CD4-positive, alpha-beta memory T cell (primary cell): ENCODE results near the gene PLCL1. TPM values are rescaled to one million over a fixed set of nuclear protein-coding genes. Genes with fewer than 3 reads are reported as not detected.

Experiments used
- CTCF ChIA-PET: fragments of 350-600 bp; sonication (Branson Sonifier 250); formaldehyde crosslinking; loops from one replicate; lab custom pipeline; 2021; ENCODE audit warnings: inconsistent platforms; ENCODE audit not compliant: partially characterized antibody; lab: Charles Lee
- POLR2A ChIA-PET: fragments of 350-600 bp; sonication (Branson Sonifier 250); formaldehyde crosslinking; loops from one replicate; lab custom pipeline; 2021; ENCODE audit not compliant: partially characterized antibody; lab: Charles Lee
- DNase-seq, 5 donors: peaks; one replicate each; pipeline versions ENCODE4 v3.0.0 to v3.0.0-alpha.2; 2020 to 2022; ENCODE audit warnings: mixed read lengths in 1 of 5
- H3K27ac ChIP-seq: one replicate; pipeline ENCODE4 v1.7.0; 2013; ENCODE audit warnings: low read depth, low read length
- H3K27me3 ChIP-seq: 2 replicates; pipeline ENCODE4 v1.7.0; 2013; ENCODE audit warnings: mild to moderate bottlenecking, low read length, moderate library complexity; ENCODE audit not compliant: insufficient read depth
- H3K36me3 ChIP-seq: 2 replicates; pipeline ENCODE4 v1.7.0; 2013; ENCODE audit warnings: mild to moderate bottlenecking, low read length, moderate library complexity; ENCODE audit not compliant: insufficient read depth
- H3K4me1 ChIP-seq: 2 replicates; pipeline ENCODE4 v1.7.0; 2013; ENCODE audit warnings: mild to moderate bottlenecking, low read length, moderate library complexity; ENCODE audit not compliant: insufficient read depth
- H3K4me3 ChIP-seq, 2 donors: one replicate each; pipeline ENCODE4 v1.7.0; 2013; ENCODE audit warnings: low read length in 2 of 2, mild to moderate bottlenecking in 1 of 2
- H3K9me3 ChIP-seq, 2 donors: one replicate each; pipeline ENCODE4 v1.7.0; 2013; ENCODE audit warnings: low read length in 2 of 2, control low read depth in 1 of 2; ENCODE audit not compliant: control insufficient read depth in 1 of 2
- H3K27ac Mint-ChIP-seq, 7 donors: one replicate each; pipeline ENCODE4 v1.8.0; 2020 to 2021; ENCODE audit warnings: mixed read lengths in 7 of 7, mild to moderate bottlenecking in 6 of 7, inconsistent platforms in 3 of 7, moderate library complexity in 3 of 7
- H3K27me3 Mint-ChIP-seq, 2 donors: one replicate each; pipeline ENCODE4 v1.8.0; 2020 to 2021; ENCODE audit warnings: mixed read lengths in 2 of 2
- H3K36me3 Mint-ChIP-seq, 2 donors: one replicate each; pipeline ENCODE4 v1.8.0; 2020 to 2021; ENCODE audit warnings: mixed read lengths in 2 of 2, inconsistent platforms in 1 of 2, mild to moderate bottlenecking in 1 of 2
- H3K4me1 Mint-ChIP-seq, 4 donors: one replicate each; pipeline ENCODE4 v1.8.0; 2020 to 2021; ENCODE audit warnings: mixed read lengths in 4 of 4, mild to moderate bottlenecking in 1 of 4
- H3K4me3 Mint-ChIP-seq, 8 donors: one replicate each; pipeline ENCODE4 v1.8.0; 2020 to 2021; ENCODE audit warnings: mixed read lengths in 8 of 8, mild to moderate bottlenecking in 7 of 8, moderate library complexity in 6 of 8, inconsistent platforms in 3 of 8
- H3K9me3 Mint-ChIP-seq, 8 donors: one replicate each; pipeline ENCODE4 v1.8.0; 2020 to 2021; ENCODE audit warnings: mixed read lengths in 8 of 8, mild to moderate bottlenecking in 5 of 8, inconsistent platforms in 3 of 8, moderate library complexity in 1 of 8
- intact Hi-C: fragments of 100-400 bp; cut with micrococcal nuclease; formaldehyde crosslinking; loops from one replicate; pipeline ENCODE4 v1.15.1; 2023
- polyA plus RNA-seq, 2 donors: library from polyadenylated mRNA; unstranded; fragments of 300-500 nt; fragmentation: Illumina TruSeq; gene quantifications; one replicate each; pipeline ENCODE4 v1.2.3, GENCODE V29; 2021
- total RNA-seq, 2 experiments: library from RNA; stranded (reverse); gene quantifications; one replicate each; pipeline ENCODE4 v1.2.3, GENCODE V29; 2021

PLCL1 gene
- total and polyA plus RNA-seq, 4 experiments from 2014 or later: 5.5 to 17.6 (median 12.4) TPM

- no peaks in the 10 kb centered on the region for H3K9me3 Mint-ChIP-seq
- no peak overlapping the region for H3K27ac ChIP-seq
- peaks cover 10% of the 10 kb centered on the region for H3K4me1 ChIP-seq
- no peak overlapping the region for H3K4me3 ChIP-seq
- no peak overlapping the region for H3K27ac Mint-ChIP-seq
- no peaks in the 10 kb centered on the region for H3K36me3 Mint-ChIP-seq
- no peaks in the 10 kb centered on the region for H3K27me3 ChIP-seq
- intact Hi-C loops: no loop called here
- peaks cover 1 to 9% of the 10 kb centered on the region in 2 donors for H3K27me3 Mint-ChIP-seq
- POLR2A ChIA-PET: interaction anchor here (0.6 kb wide), 1 partner anchor 283 kb away, joined by 3 read pairs; the partner anchor contains the start of gene MOB4
- no peak overlapping the region for H3K4me3 Mint-ChIP-seq
- no peaks in the 10 kb centered on the region for H3K9me3 ChIP-seq
- H3K4me1 Mint-ChIP-seq: peaks cover 5 to 11% (median 9%) of the 10 kb centered on the region in 4 donors
- no peaks in the 10 kb centered on the region for H3K36me3 ChIP-seq
- no peak for DNase-seq
- CTCF ChIA-PET: interaction anchor here (0.7 to 4.3 kb wide), 3 partner anchors 328 to 498 kb away, joined by 3 to 30 read pairs (median 29); no protein-coding TSS in a partner anchor
These were observed 5.3 kb upstream of the PLCL1 start for GRCh38 chr2:197799068-197799467.

- Mint-ChIP-seq H3K27ac (no peak overlapping the region), H3K4me3 (no peak overlapping the region), H3K4me1 (peaks cover 8 to 14% (median 13%) of the 10 kb centered on the region in 4 donors), H3K9me3 (no peaks in the 10 kb centered on the region), H3K36me3 (peaks cover 0 to 2% of the 10 kb centered on the region in 2 donors), H3K27me3 (peaks cover 1 to 5% of the 10 kb centered on the region in 2 donors)
- POLR2A ChIA-PET: no interaction called here
- Histone ChIP-seq H3K27ac (no peak overlapping the region), H3K4me1 (peaks cover 12% of the 10 kb centered on the region), H3K27me3 (no peaks in the 10 kb centered on the region), H3K9me3 (no peaks in the 10 kb centered on the region), H3K36me3 (no peaks in the 10 kb centered on the region), H3K4me3 (no peak overlapping the region)
- CTCF ChIA-PET: interaction anchor here (1.2 to 4.3 kb wide), 6 partner anchors 9 to 499 kb away, joined by 3 to 30 read pairs (median 6); no protein-coding TSS in a partner anchor
- intact Hi-C loops: no loop called here
- no peak for DNase-seq
These were observed 4.3 kb upstream of the PLCL1 start for GRCh38 chr2:197800091-197800490.

GRCh38 chr2:197801033-197801432, 3.4 kb upstream of the PLCL1 start:
- no peaks in the 10 kb centered on the region for H3K36me3 ChIP-seq
- H3K4me1 ChIP-seq: peaks cover 20% of the 10 kb centered on the region
- Mint-ChIP-seq H3K9me3 (no peaks in the 10 kb centered on the region), H3K27me3 (peaks cover 1 to 5% of the 10 kb centered on the region in 2 donors), H3K36me3 (peaks cover 0 to 4% of the 10 kb centered on the region in 2 donors), H3K27ac (no peak overlapping the region), H3K4me1 (peaks cover 13 to 22% (median 20%) of the 10 kb centered on the region in 4 donors), H3K4me3 (no peak overlapping the region)
- CTCF ChIA-PET: interaction anchor here (1.2 to 4.3 kb wide), 7 partner anchors 8 to 498 kb away, joined by 3 to 30 read pairs (median 5); no protein-coding TSS in a partner anchor
- no peak overlapping the region for H3K27ac ChIP-seq
- intact Hi-C loops: no loop called here
- no peak for DNase-seq
- H3K4me3 ChIP-seq: no peak overlapping the region
- POLR2A ChIA-PET: no interaction called here
- H3K9me3 ChIP-seq: no peaks in the 10 kb centered on the region
- H3K27me3 ChIP-seq: no peaks in the 10 kb centered on the region

GRCh38 chr2:197803033-197803444, 1.4 kb upstream of the PLCL1 start:
- ChIA-PET CTCF (interaction anchor here (1.0 to 2.7 kb wide), 5 partner anchors 10 to 494 kb away, joined by 3 to 16 read pairs (median 11); no protein-coding TSS in a partner anchor), POLR2A (no interaction called here)
- H3K36me3 Mint-ChIP-seq: peaks cover 0 to 5% of the 10 kb centered on the region in 2 donors
- peaks cover 1 to 2% of the 10 kb centered on the region in 2 donors for H3K27me3 Mint-ChIP-seq
- peak in 4 of 5 donors; percentile 55 to 65 (median 60) for DNase-seq
- Histone ChIP-seq H3K27ac (no peak overlapping the region), H3K4me3 (no peak overlapping the region), H3K27me3 (no peaks in the 10 kb centered on the region), H3K9me3 (no peaks in the 10 kb centered on the region), H3K36me3 (no peaks in the 10 kb centered on the region), H3K4me1 (peaks cover 39% of the 10 kb centered on the region)
- intact Hi-C loops: loop anchor here (1.0 kb wide), 3 partner anchors 251 to 493 kb away; no protein-coding TSS in a partner anchor
- H3K27ac Mint-ChIP-seq: peak overlapping the region in 2 of 7 donors; percentile 69 to 79
- H3K4me1 Mint-ChIP-seq: peaks cover 27 to 42% (median 36%) of the 10 kb centered on the region in 4 donors
- peak overlapping the region; percentile 48 to 82 (median 54) for H3K4me3 Mint-ChIP-seq
- no peaks in the 10 kb centered on the region for H3K9me3 Mint-ChIP-seq

- POLR2A ChIA-PET: interaction anchor here (0.7 to 1.5 kb wide), 10 partner anchors 8 to 248 kb away, joined by 3 to 9 read pairs (median 3); partner anchors contain the start of gene MARS2
These were observed 643 bp downstream of the PLCL1 start for GRCh38 chr2:197804758-197805714.

GRCh38 chr2:197805715-197806633, 1.6 kb downstream of the PLCL1 start:
- H3K27ac Mint-ChIP-seq: peak overlapping the region; percentile 26 to 94 (median 86)
- no peak for DNase-seq
- Histone ChIP-seq H3K27me3 (no peaks in the 10 kb centered on the region), H3K36me3 (no peaks in the 10 kb centered on the region), H3K4me3 (peak overlapping the region; percentile 60 to 82), H3K9me3 (no peaks in the 10 kb centered on the region), H3K4me1 (peaks cover 63% of the 10 kb centered on the region), H3K27ac (peak overlapping the region; percentile 61)
- intact Hi-C loops: loop anchor here (2.0 to 5.0 kb wide), 4 partner anchors 33 to 146 kb away; no protein-coding TSS in a partner anchor
- ChIA-PET POLR2A (interaction anchor here (0.7 to 0.8 kb wide), 2 partner anchors 48 to 86 kb away, joined by 3 read pairs; no protein-coding TSS in a partner anchor), CTCF (interaction anchor here (1.8 to 2.7 kb wide), 3 partner anchors 8 to 491 kb away, joined by 4 to 16 read pairs (median 14); no protein-coding TSS in a partner anchor)
- peaks cover 0 to 5% of the 10 kb centered on the region in 2 donors for H3K36me3 Mint-ChIP-seq
- H3K9me3 Mint-ChIP-seq: no peaks in the 10 kb centered on the region
- peak overlapping the region; percentile 82 to 96 (median 89) for H3K4me3 Mint-ChIP-seq
- H3K27me3 Mint-ChIP-seq: peaks cover 0 to 1% of the 10 kb centered on the region in 2 donors
- H3K4me1 Mint-ChIP-seq: peaks cover 41 to 65% (median 56%) of the 10 kb centered on the region in 4 donors

More at GRCh38 chr2:197804758-197805714, 643 bp downstream of the PLCL1 start:
- no peaks in the 10 kb centered on the region for H3K27me3 ChIP-seq
- CTCF ChIA-PET: interaction anchor here (1.0 to 2.7 kb wide), 10 partner anchors 9 to 492 kb away, joined by 3 to 16 read pairs (median 4); no protein-coding TSS in a partner anchor
- H3K9me3 Mint-ChIP-seq: no peaks in the 10 kb centered on the region
- peaks cover 0 to 5% of the 10 kb centered on the region in 2 donors for H3K36me3 Mint-ChIP-seq
- peaks cover 0 to 1% of the 10 kb centered on the region in 2 donors for H3K27me3 Mint-ChIP-seq
- peak overlapping the region; percentile 60 to 82 for H3K4me3 ChIP-seq
- H3K4me3 Mint-ChIP-seq: peak overlapping the region; percentile 88 to 97 (median 92)
- H3K36me3 ChIP-seq: no peaks in the 10 kb centered on the region
- peak; percentile 26 to 47 (median 32) for DNase-seq
- intact Hi-C loops: loop anchor here (1.0 to 5.0 kb wide), 6 partner anchors 8 to 181 kb away; no protein-coding TSS in a partner anchor
- H3K27ac Mint-ChIP-seq: peak overlapping the region; percentile 77 to 94 (median 88)
- H3K9me3 ChIP-seq: no peaks in the 10 kb centered on the region
- H3K4me1 ChIP-seq: peaks cover 58% of the 10 kb centered on the region
- peak overlapping the region; percentile 61 for H3K27ac ChIP-seq
- peaks cover 39 to 59% (median 50%) of the 10 kb centered on the region in 4 donors for H3K4me1 Mint-ChIP-seq
